GM12878 (cell line): ENCODE measurements around the gene HCFC2. TPM values are rescaled to one million over a fixed set of nuclear protein-coding genes. Genes with fewer than 3 reads are reported as not detected.

Experiments
- ATAC-seq: fragments of 200-7000 bp; cut with Tn5 transposase; 3 replicates; pipeline ENCODE4 v1.9.1; 2020; ENCODE audit warnings: mild to moderate bottlenecking, moderate library complexity
- BruUV-seq: library from RNA; stranded (reverse); fragments of 400-500 nt; replicated peaks from 2 replicates; lab custom pipeline; 2021; lab: Mats Ljungman, UMichigan
- CTCF ChIA-PET: fragments of 300-600 bp; sonication (Branson Sonifier 250); formaldehyde crosslinking; extraction: SDS; loops from one replicate; lab custom pipeline; 2021; ENCODE audit warnings: inconsistent platforms; lab: Yijun Ruan, JAX
- POLR2A ChIA-PET: fragments of 350-600 bp; formaldehyde crosslinking; extraction: SDS; loops from one replicate; lab custom pipeline; 2021; ENCODE audit warnings: inconsistent platforms; lab: Charles Lee
- RAD21 ChIA-PET: fragments of 300-600 bp; sonication (Branson Sonifier 250); formaldehyde crosslinking; loops from one replicate; lab custom pipeline; 2023; ENCODE audit warnings: antibody characterized with exemption; ENCODE audit not compliant: unreplicated experiment; lab: Charles Lee
- SMC1A ChIA-PET: fragments of 300-600 bp; sonication (Branson Sonifier 250); formaldehyde crosslinking; loops from one replicate; lab custom pipeline; 2023; ENCODE audit not compliant: unreplicated experiment, uncharacterized antibody; lab: Charles Lee
- DNase-seq: peaks from one replicate; pipeline ENCODE4 v3.0.0-alpha.2; 2011; ENCODE audit warnings: low read depth, low spot score
- FAIRE-seq: peaks from 3 replicates; lab custom pipeline; 2011; peaks lifted over from hg19 to GRCh38; lab: Jason Lieb, UNC
- H2AFZ ChIP-seq: 2 replicates; pipeline ENCODE4 v1.6.0; 2011; ENCODE audit warnings: low read depth, low read length, control low read depth; ENCODE audit not compliant: control insufficient read depth
- H3K27ac ChIP-seq: 2 replicates; pipeline ENCODE4 v1.5.1; 2011; ENCODE audit warnings: control low read depth; ENCODE audit not compliant: control insufficient read depth, insufficient read depth
- H3K27me3 ChIP-seq, 2 experiments: replicated peaks in 1 of 2; 2 replicates each; pipeline versions ENCODE4 v1.6.0 to v1.6.1; 2011; ENCODE audit warnings: low read length in 1 of 2; ENCODE audit not compliant: control insufficient read depth in 2 of 2, insufficient read depth in 2 of 2
- H3K36me3 ChIP-seq, 2 experiments: 2 replicates each; pipeline ENCODE4 v1.5.1; 2011; ENCODE audit warnings: low read length in 1 of 2; ENCODE audit not compliant: control insufficient read depth in 2 of 2, insufficient read depth in 2 of 2
- H3K4me1 ChIP-seq: 2 replicates; pipeline ENCODE4 v1.6.1; 2011; ENCODE audit warnings: mild to moderate bottlenecking, low read length, moderate library complexity, mixed read lengths; ENCODE audit not compliant: control insufficient read depth, insufficient read depth
- H3K4me2 ChIP-seq: 2 replicates; pipeline ENCODE4 v1.6.0; 2011; ENCODE audit warnings: control low read depth; ENCODE audit not compliant: control insufficient read depth, insufficient read depth
- H3K4me3 ChIP-seq: fragments of 200-600 bp; sonication (generic); 2 replicates; pipeline ENCODE4 v1.5.1; 2016
- H3K79me2 ChIP-seq: 2 replicates; pipeline ENCODE4 v1.6.0; 2011; ENCODE audit warnings: low read length; ENCODE audit not compliant: control insufficient read depth, insufficient read depth
- H3K9ac ChIP-seq: 2 replicates; pipeline ENCODE4 v1.8.0; 2011; ENCODE audit warnings: low read length, control low read depth, mixed read lengths; ENCODE audit not compliant: control insufficient read depth, insufficient read depth
- H3K9me3 ChIP-seq: replicated peaks from 3 replicates; pipeline ENCODE4 v1.5.1; 2011; ENCODE audit warnings: mild to moderate bottlenecking, low read length; ENCODE audit not compliant: control insufficient read depth, insufficient read depth
- H4K20me1 ChIP-seq: 2 replicates; pipeline ENCODE4 v1.6.0; 2011; ENCODE audit not compliant: control insufficient read depth, insufficient read depth
- BCL11A ChIP-seq: IDR thresholded peaks from 2 replicates; pipeline ENCODE4 v1.6.1; 2011; ENCODE audit warnings: low read depth, low read length
- CEBPB ChIP-seq, 2 experiments: fragments of 150-350 bp in 1 of 2; IDR thresholded peaks; 2 replicates each; pipeline ENCODE4 v1.6.1; 2012 to 2014; ENCODE audit warnings: low read depth in 2 of 2, low read length in 2 of 2, borderline replicate concordance in 1 of 2, inconsistent platforms in 1 of 2
- MEF2B ChIP-seq: fragments of 450-650 bp; IDR thresholded peaks from 2 replicates; pipeline ENCODE4 v1.6.1; 2018; ENCODE audit warnings: mild to moderate bottlenecking, moderate library complexity; ENCODE audit not compliant: partially characterized antibody, poor library complexity, severe bottlenecking
- MYC ChIP-seq: IDR thresholded peaks from 2 replicates; pipeline ENCODE4 v1.6.1; 2011; ENCODE audit warnings: mild to moderate bottlenecking, low read length, moderate library complexity, inconsistent platforms; ENCODE audit not compliant: insufficient read depth, insufficient replicate concordance, insufficient read length, severe bottlenecking
- NBN ChIP-seq: fragments of 450-650 bp; IDR thresholded peaks from 2 replicates; pipeline ENCODE4 v1.6.1; 2016
- NFIC ChIP-seq: IDR thresholded peaks from 2 replicates; pipeline ENCODE4 v1.6.1; 2012; ENCODE audit warnings: low read depth, mild to moderate bottlenecking, inconsistent platforms, low read length, moderate library complexity
- POU2F2 ChIP-seq: IDR thresholded peaks from 3 replicates; pipeline ENCODE4 v1.6.1; 2011; ENCODE audit warnings: low read depth, mild to moderate bottlenecking, low read length, borderline replicate concordance
- SIN3A ChIP-seq: IDR thresholded peaks from 2 replicates; pipeline ENCODE4 v1.6.1; 2012; ENCODE audit warnings: low read depth, low read length, improper control_type of control experiment
- SMAD5 ChIP-seq: IDR thresholded peaks from 2 replicates; pipeline ENCODE4 v1.6.1; 2016; ENCODE audit warnings: antibody characterized with exemption, low read depth
- SMARCA5 ChIP-seq: fragments of 450-650 bp; IDR thresholded peaks from 2 replicates; pipeline ENCODE4 v1.6.1; 2017; ENCODE audit warnings: mild to moderate bottlenecking
- SP1 ChIP-seq: IDR thresholded peaks from one replicate; pipeline ENCODE4 v1.6.1; 2011; ENCODE audit warnings: low read depth, low read length
- TAF1 ChIP-seq: IDR thresholded peaks from 2 replicates; pipeline ENCODE4 v1.6.1; 2011; ENCODE audit warnings: mild to moderate bottlenecking, low read depth, low read length, borderline replicate concordance
- USF1 ChIP-seq: IDR thresholded peaks from 2 replicates; pipeline ENCODE4 v1.6.1; 2011; ENCODE audit warnings: borderline replicate concordance, low read depth, mild to moderate bottlenecking, moderate library complexity, mixed read lengths, low read length; ENCODE audit not compliant: insufficient read depth; ENCODE audit errors: extremely low read length
- YY1 ChIP-seq: IDR thresholded peaks from 2 replicates; pipeline ENCODE4 v1.6.1; 2011; ENCODE audit warnings: low read depth, mild to moderate bottlenecking, low read length
- ZNF217 ChIP-seq: fragments of 450-650 bp; IDR thresholded peaks from 2 replicates; pipeline ENCODE4 v1.6.1; 2017; ENCODE audit warnings: antibody characterized with exemption, mild to moderate bottlenecking
- WGBS: methylation state at CpG from one replicate; pipeline ENCODE4 v1.1.6; 2016; ENCODE audit warnings: low lambda C conversion rate; ENCODE audit not compliant: insufficient replicate concordance, insufficient coverage; ENCODE audit errors: missing lambda C conversion rate; 5-methylcytosine and 5-hydroxymethylcytosine counted together
- in situ Hi-C: fragments of 300-500 bp; cut with MboI; formaldehyde crosslinking; loops from 9 replicates; pipeline ENCODE4 v1.14.3; 2018; ENCODE audit warnings: mixed read lengths
- intact Hi-C: fragments of 100-400 bp; cut with micrococcal nuclease; formaldehyde crosslinking; loops from one replicate; pipeline ENCODE4 v1.14.2; 2022; ENCODE audit not compliant: unreplicated experiment
- polyA plus RNA-seq, 11 experiments: library from polyadenylated mRNA; depleted of rRNA in 4 of 11; unstranded in 6 of 11; stranded (reverse) in 5 of 11; fragments of >200 nt; fragmentation: Nextera tagmentation in 4 of 11; fragmentation: Illumina TruSeq in 1 of 11; extraction: Ambion mirVana in 4 of 11; extraction: Trizol in 1 of 11; gene quantifications; 1 replicate in 1 of 11; 2 replicates in 10 of 11; pipeline versions ENCODE4 v1.2.1 to v1.2.3, GENCODE V29; 2011 to 2016; ENCODE audit warnings: inconsistent platforms in 2 of 11, missing spikeins in 2 of 11, low read depth in 1 of 11
- total RNA-seq, 4 experiments: library from RNA; depleted of rRNA in 3 of 4; stranded (reverse); fragments of >200 nt in 3 of 4; fragmentation: Illumina TruSeq in 1 of 4; extraction: Trizol in 1 of 4; gene quantifications; 2 replicates each; pipeline versions ENCODE4 v1.2.1 to v1.2.3, GENCODE V29; 2013 to 2021

The HCFC2 gene
- total and polyA plus RNA-seq, 10 of the 15 experiments (the other 5 are each of a cell fraction or from before 2014, with no cell fraction given) = 1.8 to 14.2 (median 9.3) TPM

GRCh38 chr12:104143918-104144317, 79.6 kb downstream of the HCFC2 start:
- TF ChIP-seq MYC (no peak), SMARCA5 (no peak), CEBPB (IDR thresholded peaks at IDR 0.05; ENCODE audit: borderline replicate concordance in 1 of 2, low read depth in 2 of 2, low read length in 2 of 2) (no peak), ZNF217 (no peak), POU2F2 (no peak), TAF1 (no peak), USF1 (no peak), YY1 (no peak), BCL11A (no peak), SP1 (no peak), NFIC (no peak), SMAD5 (no peak), NBN (no peak), SIN3A (no peak), MEF2B (no peak)
- H3K9ac ChIP-seq = no peak overlapping the region
- H4K20me1 ChIP-seq = no peaks in the 10 kb centered on the region
- no peak for DNase-seq
- WGBS = 0% methylated on average over 1 of the region's 1 CpG
- ChIA-PET POLR2A (no interaction called here), RAD21 (no interaction called here), SMC1A (interaction anchor here (1.4 to 1.6 kb wide), 4 partner anchors 11 to 77 kb away, joined by 3 to 4 read pairs (median 3); no protein-coding TSS in a partner anchor), CTCF (interaction anchor here (0.6 to 1.9 kb wide), 4 partner anchors 31 to 303 kb away, joined by 3 to 5 read pairs (median 3); partner anchors contain the start of gene NT5DC3)
- FAIRE-seq = no peak
- H3K27ac ChIP-seq = no peak overlapping the region
- peaks cover 2% of the 10 kb centered on the region; the same call in 2 of the 3 replicates for H3K9me3 ChIP-seq
- no peak overlapping the region for H3K4me3 ChIP-seq
- no peaks in the 10 kb centered on the region for H3K36me3 ChIP-seq
- BruUV-seq = no TSS peak
- no peak for ATAC-seq
- no peaks in the 10 kb centered on the region for H3K79me2 ChIP-seq
- intact Hi-C loops = no loop called here
- H2AFZ ChIP-seq = no peak overlapping the region
- in situ Hi-C loops = no loop called here
- H3K4me2 ChIP-seq = no peak overlapping the region
- no peaks in the 10 kb centered on the region for H3K27me3 ChIP-seq
- no peaks in the 10 kb centered on the region for H3K4me1 ChIP-seq
